Embryonic facial prominence (tissue), 1 donor: ENCODE results near the gene CD28.

Source experiments
- DNase-seq: peaks from one replicate; pipeline ENCODE4 v3.0.0-alpha.2; 2016; ENCODE audit errors: extremely low spot score

CD28 gene

DNA sequence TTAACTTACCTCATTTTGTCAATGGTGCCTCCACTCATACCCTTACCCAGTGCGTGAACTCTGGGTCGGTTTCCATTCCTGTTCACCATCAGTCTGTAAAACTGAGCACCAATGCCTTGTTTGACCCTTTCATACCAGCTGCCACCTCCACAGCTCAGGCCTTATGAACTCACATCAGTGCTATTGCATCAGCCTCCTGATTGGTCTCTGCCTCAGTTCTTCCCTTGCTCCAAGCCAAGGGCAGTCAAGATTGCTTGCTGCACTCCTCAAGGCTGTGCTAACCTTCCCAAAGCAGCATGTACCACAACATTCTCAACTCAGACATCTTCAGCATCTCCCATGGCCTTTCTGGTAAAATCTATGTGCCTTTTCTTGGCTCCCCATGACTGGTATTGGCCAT, 9.3 kb downstream of the CD28 start:
- DNase-seq = no peak

DNA sequence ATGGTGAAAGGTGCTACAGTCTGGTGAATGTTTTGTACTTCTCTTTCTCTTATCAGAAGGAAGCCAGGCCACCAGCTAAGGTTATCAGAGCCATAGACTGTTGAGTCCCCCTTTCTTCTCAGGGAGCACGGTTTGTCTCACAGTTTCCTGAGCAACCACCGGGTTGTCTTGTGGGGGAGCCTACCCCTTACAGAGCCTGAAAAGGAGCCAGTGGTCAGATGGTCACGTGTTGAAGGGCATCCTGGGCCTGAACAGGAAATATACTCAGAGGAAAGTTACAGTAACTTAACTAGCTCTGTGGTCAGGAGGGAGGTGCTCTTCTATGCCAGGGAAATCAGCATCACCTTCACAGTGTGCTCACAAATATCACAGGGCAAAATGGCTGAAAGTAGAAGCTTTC, 11.6 kb downstream of the CD28 start:
- DNase-seq = no peak

DNA sequence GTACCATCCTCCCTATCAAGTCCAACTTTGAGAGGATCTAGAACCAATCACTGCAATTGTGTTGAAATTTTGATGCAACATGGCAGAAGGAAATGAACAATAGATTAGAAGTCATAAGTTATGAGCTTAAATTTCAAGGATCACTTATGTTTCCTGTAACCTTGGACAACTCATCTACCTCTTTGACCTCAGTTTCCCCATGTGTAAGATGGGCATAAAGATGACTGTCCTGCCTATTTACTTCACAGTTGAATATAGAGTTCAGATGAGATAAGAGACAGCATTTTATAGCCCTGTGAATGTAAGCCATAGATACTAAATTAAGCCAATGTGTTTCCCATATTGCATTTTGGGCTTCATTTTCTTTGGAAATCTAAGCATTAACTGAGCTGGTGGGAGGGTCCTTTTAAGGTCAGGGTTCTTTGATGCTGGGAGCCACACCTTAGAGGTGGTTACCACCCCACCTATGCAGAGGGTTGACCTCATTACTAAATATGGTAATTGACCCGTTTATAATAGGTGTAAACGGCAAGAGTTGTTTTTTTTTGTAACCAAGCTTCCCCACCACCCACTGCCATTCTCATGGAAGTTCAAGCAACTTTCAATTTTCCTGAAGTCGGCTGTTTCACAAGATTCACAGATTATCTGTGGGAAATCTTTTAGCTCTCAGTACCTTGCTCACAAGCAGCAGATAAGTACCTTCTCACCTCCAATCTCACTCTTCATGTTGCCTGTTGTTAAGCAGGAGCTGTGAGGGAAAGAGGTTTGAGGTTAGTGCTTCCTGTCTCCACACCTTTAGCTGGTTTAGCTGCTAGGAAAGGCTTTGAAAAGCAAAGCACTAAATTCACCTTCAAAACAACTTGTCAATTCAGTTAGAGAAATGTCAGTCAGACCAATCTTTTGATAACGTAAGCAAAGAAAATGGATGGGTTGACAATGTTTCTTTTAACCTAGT, 13.3 kb downstream of the CD28 start:
- no peak for DNase-seq

DNA sequence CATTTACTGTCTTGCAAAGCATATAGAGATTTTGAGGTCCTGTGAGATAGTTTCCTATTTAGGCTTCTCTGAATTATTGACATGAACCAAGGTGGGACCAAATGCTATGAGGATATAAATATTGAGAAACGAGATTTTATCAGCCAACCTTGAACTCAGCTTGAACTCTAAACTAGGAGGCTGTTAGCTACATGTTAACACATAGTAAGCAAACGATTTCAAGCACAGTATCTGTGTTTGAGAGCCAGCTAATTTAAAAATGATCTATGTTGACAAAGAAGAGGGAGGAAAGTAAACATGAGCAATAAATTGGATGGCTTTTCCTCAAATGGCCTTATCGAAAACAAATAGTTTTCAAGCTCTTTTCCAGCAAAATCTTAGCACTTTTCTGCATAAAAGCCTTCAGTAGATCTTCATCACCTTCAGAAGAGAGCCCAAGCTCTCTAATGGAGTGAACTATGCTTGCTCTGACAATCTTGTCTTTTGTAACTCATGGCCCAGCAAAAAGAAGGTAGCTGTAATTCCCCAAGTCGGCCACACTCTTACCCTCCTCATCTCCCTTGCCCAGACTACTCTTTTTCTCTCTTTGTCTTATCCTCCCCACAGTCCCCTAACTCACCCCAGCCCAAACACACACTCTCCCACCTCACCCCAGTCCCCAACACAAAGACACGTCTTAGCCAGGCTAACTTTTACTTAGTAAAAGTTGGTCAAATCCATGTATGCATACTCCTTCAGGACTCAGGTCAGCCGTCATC, 14.7 kb downstream of the CD28 start:
- DNase-seq = no peak

DNA sequence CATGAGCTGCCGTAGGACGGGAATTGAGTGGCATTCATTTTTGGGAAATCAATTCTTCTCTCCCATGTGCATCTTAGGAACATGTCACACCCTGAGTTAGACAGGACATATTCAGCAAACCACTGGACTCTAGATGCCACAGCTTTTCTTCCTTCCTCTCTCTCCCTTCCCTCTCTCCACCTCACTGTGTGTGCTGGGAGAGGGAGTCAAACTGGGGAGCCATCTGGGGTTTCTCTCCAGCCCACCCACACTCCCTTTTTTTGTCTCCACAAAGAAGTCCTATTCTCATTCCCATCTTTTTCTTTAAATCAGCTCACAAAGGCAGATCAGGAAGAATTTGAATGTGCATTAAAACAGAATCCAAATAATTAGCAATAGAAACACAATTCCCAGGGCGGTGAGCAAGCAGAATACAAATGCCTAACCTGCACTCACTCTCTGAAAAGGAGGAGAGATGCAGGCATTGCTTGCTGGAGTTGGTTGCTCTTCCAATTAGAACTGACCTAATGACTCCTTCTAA, 15.4 kb downstream of the CD28 start:
- no peak for DNase-seq

DNA sequence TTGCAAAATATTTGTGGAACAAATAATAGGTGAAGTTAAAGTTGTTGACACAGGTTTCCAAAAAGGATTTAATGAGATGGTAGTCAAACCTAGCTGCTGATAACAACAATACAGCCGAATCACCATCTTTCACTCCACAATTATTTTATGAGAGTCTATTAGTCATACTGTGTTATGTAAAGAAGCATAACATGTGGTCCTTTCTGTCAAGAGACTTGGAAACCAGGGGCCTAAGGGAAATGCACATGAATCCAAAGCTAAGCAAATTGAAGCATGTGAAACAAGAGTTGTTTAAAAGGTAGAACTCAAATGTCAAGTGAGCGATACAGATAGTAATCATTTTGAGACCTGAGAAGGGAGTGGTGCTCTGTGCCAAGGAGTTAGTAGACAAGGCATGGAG, 16.0 kb downstream of the CD28 start:
- no peak for DNase-seq

DNA sequence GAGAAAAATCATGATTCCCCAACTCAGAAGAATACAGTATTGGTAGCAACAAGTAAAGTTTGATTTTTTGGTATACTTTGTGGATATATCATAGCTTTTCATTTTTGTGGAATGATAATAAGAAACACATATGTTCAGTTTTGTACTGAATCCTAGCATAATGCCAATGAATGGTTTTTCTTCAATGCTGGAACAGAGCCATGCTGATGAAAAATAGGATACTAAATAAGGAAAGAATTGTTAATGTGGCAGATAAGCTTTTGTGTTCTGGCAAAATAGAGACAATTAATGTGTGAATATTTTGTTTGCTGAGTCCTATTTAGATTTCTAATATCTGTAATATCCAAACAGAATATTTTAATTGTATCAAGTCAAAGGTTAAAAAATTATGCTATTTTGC, 21.9 kb downstream of the CD28 start:
- DNase-seq = no peak

DNA sequence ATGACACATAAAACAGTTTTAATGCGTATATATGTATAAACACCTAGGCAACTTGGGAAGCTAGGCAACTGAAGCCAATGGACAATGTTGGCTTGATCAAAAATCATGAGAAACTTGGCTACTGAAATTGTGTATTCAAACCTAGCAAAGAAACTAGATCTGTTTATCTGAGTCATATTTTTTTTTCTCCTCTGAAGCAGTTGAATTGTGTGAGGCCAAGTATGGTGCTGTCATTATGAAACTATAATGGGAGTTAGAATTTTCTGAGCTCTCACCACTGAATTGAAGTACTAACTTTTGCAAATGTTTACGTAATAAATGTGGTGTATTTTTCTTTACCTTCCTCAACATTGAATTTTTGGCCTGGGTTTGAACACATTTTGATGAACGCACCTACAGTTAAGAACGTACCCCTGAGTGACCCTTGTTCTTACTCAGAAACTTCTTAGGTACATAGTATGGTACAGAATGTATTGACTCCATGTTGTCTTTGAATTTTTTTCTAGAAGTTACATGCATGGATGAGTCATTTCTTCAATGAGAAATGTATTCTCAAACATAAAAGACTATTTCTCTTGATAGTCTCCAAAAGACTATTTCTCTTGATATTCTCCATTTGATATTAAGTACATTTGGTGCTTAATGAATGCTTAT, 23.8 kb downstream of the CD28 start:
- no peak for DNase-seq

DNA sequence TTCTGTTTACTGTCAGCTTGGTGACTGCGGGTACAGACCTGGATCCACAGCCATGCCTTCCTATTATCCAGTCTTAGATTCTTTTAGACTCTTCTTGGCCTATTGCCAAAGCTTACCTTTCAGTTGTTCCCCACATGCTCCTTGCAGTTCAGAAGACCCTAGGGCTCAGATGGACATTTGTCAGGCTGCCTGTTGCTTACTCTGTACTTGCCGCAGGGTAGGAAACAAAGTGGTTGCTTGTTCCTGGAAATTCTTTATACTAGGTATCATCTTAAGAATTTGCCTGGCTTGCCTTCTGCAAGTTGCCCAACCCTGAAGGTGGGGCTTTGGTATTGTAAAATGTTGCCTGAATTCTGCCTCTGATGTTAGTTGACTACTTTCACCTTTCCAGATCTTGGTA, 24.4 kb downstream of the CD28 start:
- no peak for DNase-seq

DNA sequence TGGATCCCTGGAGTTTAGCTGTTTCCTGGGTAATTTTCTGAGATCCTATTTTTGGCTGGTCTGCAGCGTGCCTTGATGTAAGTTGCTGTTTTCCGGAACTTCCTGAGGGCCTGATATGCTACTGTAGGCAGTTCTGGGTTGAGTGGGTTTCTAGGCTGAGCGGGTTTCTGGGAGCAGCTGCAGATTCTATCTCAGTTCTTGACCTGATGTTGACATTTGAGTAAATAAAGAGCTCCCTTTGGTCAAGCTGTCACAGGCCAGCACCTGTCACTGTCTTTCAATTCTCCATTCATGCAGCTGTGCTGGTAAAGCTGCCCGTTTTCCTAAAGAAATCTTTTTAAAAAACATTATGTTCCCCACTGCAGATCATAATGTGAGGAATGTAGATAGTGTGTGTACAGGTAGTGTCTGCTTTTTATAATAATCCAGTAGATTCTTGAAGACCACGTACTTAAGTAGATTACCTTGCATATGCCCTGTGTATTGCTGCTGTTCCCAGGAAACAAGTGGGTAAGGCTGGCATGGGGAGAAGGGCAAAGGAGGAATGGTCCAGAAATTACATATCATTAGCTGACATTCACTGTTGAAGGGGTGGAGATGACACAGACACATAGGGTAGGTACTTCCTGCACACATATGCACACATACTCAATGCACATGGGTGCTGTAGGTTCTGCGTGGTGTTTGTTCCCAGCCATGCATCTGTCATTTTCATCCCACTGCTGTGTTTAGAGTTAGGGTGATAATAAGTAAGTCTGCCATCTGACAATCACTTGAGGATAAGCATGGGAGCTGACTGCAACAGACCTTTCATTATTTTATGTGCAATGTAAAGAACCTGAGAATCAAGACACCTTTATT, 25.9 kb downstream of the CD28 start:
- DNase-seq = no peak

DNA sequence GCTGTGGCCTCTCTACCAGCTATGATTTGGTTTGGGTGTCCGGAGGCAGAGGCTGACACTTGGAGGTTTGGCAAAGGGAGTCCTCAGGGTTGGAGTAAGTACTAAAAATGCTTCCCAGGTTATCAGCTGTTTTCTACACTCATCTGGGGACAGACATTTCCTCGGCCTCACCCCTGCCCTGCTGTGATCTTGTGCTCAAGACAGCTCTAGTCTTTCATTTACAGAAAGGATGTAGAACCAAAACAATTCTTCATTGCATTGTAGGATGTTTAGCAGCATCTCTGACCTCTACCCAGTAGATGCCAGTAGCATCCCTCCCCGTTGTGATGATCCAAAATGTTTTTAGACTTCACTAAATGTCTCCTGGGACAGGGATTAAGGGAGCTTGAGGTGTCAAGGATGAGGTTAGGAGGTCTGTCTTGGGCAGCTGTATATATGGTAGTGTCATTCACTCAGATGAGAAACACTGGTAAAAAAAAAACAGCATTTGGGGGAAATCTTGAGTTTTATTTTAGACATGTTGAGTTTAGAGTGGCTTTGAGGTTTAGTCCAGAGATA, 26.6 kb downstream of the CD28 start:
- DNase-seq = no peak

DNA sequence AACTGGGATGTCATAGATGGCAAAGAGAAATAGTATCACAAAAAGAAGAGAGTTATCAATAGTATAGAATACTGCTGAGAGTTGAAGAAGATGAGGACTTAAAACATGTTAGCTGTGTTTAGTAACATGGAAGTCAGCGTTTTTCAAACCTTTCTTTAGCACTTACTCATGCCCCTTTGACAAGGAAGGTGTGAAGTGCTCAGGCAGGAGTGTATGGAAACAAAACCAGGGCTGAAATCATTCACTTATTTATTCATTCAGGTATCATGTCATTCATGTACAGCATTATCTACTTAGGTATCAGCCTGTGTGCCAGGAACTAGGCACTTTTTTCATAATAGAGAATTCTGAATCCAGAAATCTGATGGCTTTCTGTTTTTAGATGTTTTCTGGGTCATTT, 27.2 kb downstream of the CD28 start:
- DNase-seq = no peak

DNA sequence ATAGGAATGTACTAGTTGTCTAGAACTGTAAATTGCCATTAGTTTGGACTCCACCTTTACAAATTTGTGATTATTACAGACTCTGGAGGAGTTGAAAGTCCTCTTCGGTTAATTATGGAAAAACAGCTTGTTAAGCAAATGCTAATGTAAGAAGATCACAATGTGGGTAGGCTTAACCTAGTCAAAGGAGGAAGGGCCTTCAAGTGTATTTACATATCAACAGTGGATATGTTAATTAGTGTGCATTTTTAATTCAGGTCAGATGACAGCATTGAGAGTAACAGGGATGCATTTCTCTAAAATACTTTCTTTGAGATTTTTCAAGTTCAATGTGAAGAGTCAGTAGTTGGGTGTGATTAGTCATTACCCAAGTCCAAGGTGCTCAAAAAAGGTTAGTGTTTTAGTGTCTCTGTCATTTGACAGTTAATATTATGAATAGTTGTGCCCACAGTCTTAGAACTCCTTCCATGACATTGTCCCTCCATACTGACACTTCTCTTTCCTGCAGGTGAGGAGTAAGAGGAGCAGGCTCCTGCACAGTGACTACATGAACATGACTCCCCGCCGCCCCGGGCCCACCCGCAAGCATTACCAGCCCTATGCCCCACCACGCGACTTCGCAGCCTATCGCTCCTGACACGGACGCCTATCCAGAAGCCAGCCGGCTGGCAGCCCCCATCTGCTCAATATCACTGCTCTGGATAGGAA, 28.0 kb downstream of the CD28 start:
- DNase-seq = no peak

DNA sequence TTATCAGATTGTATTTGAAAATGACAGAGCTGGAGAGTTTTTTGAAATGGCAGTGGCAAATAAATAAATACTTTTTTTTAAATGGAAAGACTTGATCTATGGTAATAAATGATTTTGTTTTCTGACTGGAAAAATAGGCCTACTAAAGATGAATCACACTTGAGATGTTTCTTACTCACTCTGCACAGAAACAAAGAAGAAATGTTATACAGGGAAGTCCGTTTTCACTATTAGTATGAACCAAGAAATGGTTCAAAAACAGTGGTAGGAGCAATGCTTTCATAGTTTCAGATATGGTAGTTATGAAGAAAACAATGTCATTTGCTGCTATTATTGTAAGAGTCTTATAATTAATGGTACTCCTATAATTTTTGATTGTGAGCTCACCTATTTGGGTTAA, 30.9 kb downstream of the CD28 start:
- DNase-seq = no peak

DNA sequence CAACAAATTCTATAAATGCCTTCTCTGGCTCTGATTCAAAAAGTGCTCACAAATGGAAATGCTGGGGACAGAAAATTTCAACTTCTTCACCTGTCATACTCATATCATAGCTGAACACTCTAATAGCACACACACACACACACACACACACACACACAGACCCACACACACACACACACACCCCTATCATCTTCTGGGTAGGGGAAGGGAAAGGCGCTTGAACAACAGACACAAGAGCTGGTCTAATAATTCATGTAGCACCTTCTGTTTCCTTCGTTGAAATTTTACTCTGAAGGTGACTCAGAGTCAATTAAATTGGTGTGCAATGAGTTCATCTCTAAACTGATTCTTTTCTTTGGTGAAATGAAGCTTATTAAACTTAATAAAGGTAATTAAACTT, 32.9 kb downstream of the CD28 start:
- DNase-seq = no peak

DNA sequence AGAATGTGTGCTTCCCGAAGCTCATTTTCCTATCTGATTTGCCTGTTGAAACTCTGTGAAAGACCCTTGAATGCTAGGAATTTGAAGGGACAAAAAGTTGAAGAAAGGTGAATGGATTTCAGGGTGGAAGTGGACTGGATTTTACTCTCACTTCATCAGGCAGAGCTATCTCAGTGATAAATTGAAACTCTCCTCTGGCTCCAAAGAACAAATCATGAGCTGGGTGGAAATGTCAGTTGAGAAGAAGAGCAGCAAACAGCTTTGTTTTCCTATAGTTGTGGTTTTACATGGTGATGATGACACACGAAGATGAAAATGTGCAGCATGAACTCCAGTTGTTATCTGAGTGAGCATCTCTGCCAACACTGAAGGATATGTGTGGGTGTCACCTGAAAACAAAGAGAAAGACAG, 34.4 kb downstream of the CD28 start:
- DNase-seq = no peak

DNA sequence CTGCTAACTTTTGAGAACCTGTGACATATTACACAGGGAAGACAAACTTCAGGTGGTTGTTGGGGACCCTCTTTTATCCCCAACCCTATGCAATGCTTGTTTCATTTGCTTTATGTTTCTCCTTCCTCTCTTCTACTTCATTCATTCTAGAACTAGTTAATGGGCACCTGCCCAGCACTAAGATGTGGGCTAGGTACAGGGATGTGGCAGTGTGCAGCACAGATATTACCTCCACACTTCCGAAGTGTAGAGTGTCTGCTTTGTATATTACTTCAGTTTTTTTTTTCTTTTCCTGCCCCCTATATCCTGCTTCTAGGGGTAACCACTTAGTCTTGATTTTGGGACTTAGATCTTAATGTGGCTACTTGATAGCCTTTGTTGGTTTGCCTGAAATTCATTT, 35.1 kb downstream of the CD28 start:
- no peak for DNase-seq

DNA sequence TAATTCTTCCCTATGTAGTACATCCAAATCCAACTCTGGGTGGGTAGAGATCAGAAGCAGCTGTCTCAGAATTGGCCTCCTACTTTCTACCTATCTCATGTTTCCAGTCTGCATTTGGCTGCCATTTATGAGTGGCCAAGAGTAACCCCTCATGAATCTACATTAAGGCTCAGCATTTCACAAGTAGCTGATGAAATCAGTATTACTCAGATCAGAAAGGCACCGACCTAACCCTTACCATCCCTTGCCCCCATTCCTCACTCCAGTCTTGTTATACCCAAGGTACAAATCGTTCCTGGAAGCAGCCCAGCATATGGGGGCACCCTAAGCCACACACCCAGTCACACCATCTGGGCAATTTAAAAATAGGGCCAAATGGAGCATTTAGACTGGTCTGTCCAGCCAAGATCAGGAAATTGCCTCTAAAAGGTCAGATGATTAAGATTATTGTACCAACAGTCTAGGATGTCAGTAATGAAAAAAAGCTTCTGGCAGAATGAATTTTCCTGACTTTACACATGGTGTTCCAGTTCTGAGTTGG, 37.1 kb downstream of the CD28 start:
- DNase-seq = no peak

DNA sequence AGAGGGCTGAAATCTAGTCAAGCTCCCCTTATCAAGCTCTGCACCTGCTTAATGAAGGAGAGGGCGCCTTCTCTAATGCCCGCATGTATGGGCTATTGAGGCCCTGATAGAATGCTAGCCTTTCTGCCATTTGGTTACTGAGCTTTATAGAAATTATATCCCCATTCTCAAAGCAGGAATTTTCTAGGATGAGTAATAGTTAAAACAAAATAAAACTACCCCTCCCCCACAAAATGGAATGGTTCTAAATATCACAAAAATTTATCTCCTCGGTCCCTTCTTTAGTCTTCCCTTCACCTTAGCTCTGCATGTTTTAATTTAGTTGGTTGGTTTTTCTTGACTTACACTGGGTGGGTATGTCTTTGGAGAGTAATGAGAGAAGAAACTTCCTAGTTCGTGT, 37.7 kb downstream of the CD28 start:
- DNase-seq = no peak

DNA sequence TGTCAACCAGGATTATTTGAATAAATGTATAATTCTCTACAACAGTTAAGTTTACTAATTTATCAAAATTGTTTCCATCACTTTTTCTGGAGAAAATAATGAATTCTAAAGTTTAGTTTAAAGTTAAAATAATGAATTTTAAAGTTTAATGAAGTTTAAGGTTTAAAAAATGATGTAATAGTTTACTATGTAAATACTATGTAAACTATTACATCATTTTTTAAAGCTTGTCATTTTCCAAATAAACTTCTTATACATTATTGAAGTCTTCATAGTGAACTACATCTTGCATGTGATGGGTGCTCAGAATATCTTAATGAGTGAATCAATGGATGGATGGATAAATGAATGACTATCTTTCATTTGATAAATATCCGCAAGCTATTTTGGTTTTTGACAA, 38.8 kb downstream of the CD28 start:
- DNase-seq = no peak
